ENCODE results near the gene KRTAP22-2.

DNA sequence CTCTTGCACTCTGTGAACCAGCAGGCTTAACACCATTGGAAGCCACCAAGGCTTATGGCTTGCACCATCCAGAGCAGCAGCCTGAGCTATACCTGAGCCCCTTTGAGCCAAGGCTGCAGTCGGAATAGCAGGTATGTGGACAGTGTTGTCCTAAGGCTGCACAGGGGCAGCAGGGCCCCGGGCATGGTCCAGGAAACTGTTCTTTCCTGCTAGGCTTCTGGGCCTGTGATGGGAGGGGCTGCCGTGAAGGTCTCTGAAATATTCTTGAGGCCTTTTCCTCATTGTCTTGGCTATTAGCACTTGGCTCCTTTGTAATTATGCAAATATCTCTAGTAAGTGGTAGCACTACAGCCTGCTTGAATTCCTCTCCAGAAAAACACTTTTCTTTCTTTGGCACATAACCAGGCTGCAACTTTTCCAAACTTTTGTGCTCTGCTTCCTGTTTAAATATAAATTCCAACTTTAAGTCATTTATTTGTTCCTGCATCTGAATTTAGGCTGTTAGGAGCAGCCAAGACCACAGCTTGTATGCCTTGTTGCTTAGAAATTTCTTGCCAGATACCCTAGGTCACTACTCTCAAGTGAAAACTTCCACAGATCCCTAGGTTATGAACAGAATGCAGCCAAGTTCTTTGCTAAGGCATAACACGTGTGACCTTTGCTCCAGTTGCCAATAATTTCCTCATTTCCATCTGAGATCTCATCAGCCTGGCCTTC, 35.4 kb upstream of the KRTAP22-2 start:
- TF ChIP-seq, protein P1, sequence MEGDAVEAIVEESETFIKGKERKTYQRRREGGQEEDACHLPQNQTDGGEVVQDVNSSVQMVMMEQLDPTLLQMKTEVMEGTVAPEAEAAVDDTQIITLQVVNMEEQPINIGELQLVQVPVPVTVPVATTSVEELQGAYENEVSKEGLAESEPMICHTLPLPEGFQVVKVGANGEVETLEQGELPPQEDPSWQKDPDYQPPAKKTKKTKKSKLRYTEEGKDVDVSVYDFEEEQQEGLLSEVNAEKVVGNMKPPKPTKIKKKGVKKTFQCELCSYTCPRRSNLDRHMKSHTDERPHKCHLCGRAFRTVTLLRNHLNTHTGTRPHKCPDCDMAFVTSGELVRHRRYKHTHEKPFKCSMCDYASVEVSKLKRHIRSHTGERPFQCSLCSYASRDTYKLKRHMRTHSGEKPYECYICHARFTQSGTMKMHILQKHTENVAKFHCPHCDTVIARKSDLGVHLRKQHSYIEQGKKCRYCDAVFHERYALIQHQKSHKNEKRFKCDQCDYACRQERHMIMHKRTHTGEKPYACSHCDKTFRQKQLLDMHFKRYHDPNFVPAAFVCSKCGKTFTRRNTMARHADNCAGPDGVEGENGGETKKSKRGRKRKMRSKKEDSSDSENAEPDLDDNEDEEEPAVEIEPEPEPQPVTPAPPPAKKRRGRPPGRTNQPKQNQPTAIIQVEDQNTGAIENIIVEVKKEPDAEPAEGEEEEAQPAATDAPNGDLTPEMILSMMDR (conservative IDR thresholded peaks at IDR 0.05; ENCODE audit: low read length): no peak
- TF ChIP-seq EZH2phosphoT487 (IDR thresholded peaks at IDR 0.05; ENCODE audit: borderline replicate concordance, low read depth, low read length): no peak

Data from OCI-LY7 (cell line).